Measurements from ENCODE around the gene C4BPB. TPM values are rescaled to one million over a fixed set of nuclear protein-coding genes. Genes with fewer than 3 reads are reported as not detected.
A peak's percentile ranks its signal among the peaks of the same experiment; 100 is the strongest.

The C4BPB gene
- total RNA-seq, 1 experiment from 2014 or later: not detected

DNA sequence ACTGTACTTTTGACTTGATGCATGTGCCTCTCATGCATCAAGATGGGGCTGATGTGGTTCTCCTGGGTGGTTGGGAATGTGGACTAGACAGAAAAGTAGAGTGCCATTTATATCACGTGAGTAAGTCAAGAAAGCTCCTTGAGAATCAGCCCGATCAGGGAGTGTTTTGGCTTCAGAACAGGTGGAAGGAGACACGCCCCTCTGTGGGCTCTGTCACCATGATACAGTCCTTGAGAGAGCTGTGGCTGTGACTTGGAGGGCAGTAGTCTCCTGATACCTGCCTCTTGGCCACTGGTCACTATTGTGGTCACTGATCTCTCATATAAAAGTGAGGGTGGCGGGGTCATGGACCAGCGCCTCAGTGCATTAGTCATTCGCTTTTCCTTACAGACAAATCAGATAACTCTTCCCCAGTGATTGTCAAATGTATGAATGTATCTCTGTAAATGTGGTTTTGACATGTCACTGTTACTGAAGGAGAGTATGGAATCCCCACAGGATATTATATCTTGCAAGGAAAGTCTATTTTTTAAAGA lies 8.9 kb upstream of the C4BPB start:
- ChIA-PET POLR2A (ENCODE audit: unreplicated experiment) (interaction anchor here (0.6 to 0.9 kb wide), 2 partner anchors 74 to 126 kb away, joined by 4 to 7 read pairs; no protein-coding TSS in a partner anchor), CTCF (no interaction called here)
- Histone ChIP-seq H3K9me3 (ENCODE audit: low read length) (no peaks in the 10 kb centered on the region), H3K36me3 (ENCODE audit: low read depth, low read length) (peaks cover 16% of the 10 kb centered on the region; the same call in 1 of the 2 replicates), H3K27me3 (ENCODE audit: low read length) (no peaks in the 10 kb centered on the region), H3K4me1 (ENCODE audit: insufficient read depth, low read length) (peaks cover 21% of the 10 kb centered on the region), H3K4me3 (ENCODE audit: low read length) (no peak overlapping the region), H2AFZ (ENCODE audit: low read length) (no peak overlapping the region), H3F3A (ENCODE audit: low read length, unreplicated experiment) (peaks cover under 1% of the 10 kb centered on the region), H3K9me2 (replicated peaks; ENCODE audit: low read length) (no peaks in the 10 kb centered on the region), H3K9ac (ENCODE audit: low read length) (no peak overlapping the region), H4K20me1 (ENCODE audit: low read length) (no peaks in the 10 kb centered on the region), H3K27ac (ENCODE audit: low read length) (peak overlapping the region; percentile 4; the same call in 1 of the 2 replicates), H3K4me2 (ENCODE audit: low read length) (no peak overlapping the region), H3K79me2 (ENCODE audit: low read length) (no peaks in the 10 kb centered on the region)
- intact Hi-C loops (cut with micrococcal nuclease): loop anchor here (2.0 to 5.0 kb wide), 3 partner anchors 59 to 352 kb away; partner anchors contain the start of gene IL20
- BruUV-seq (replicated peaks): no TSS peak
- peak; percentile 35 for ATAC-seq
- TF ChIP-seq, protein P1, sequence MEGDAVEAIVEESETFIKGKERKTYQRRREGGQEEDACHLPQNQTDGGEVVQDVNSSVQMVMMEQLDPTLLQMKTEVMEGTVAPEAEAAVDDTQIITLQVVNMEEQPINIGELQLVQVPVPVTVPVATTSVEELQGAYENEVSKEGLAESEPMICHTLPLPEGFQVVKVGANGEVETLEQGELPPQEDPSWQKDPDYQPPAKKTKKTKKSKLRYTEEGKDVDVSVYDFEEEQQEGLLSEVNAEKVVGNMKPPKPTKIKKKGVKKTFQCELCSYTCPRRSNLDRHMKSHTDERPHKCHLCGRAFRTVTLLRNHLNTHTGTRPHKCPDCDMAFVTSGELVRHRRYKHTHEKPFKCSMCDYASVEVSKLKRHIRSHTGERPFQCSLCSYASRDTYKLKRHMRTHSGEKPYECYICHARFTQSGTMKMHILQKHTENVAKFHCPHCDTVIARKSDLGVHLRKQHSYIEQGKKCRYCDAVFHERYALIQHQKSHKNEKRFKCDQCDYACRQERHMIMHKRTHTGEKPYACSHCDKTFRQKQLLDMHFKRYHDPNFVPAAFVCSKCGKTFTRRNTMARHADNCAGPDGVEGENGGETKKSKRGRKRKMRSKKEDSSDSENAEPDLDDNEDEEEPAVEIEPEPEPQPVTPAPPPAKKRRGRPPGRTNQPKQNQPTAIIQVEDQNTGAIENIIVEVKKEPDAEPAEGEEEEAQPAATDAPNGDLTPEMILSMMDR (conservative IDR thresholded peaks at IDR 0.05; ENCODE audit: low read depth, low read length): no peak
- TF ChIP-seq EZH2 (IDR thresholded peaks at IDR 0.05; ENCODE audit: low read length, unreplicated experiment): no peak
- TF ChIP-seq EZH2phosphoT487 (IDR thresholded peaks at IDR 0.05; ENCODE audit: borderline replicate concordance, low read length): no peak
- peak; percentile 50 for DNase-seq

GRCh38 chr1:207081088-207081487 lies 7.6 kb upstream of the C4BPB start:
- H3K4me1 ChIP-seq (ENCODE audit: insufficient read depth, low read length): peaks cover 21% of the 10 kb centered on the region
- TF ChIP-seq, protein P1 (conservative IDR thresholded peaks at IDR 0.05; ENCODE audit: low read depth, low read length): no peak
- no peak for TF ChIP-seq EZH2phosphoT487 (IDR thresholded peaks at IDR 0.05; ENCODE audit: borderline replicate concordance, low read length)
- TF ChIP-seq EZH2 (IDR thresholded peaks at IDR 0.05; ENCODE audit: low read length, unreplicated experiment): no peak
- H3K4me3 ChIP-seq (ENCODE audit: low read length): no peak overlapping the region
- H3K9me3 ChIP-seq (ENCODE audit: low read length): no peaks in the 10 kb centered on the region
- H3F3A ChIP-seq (ENCODE audit: low read length, unreplicated experiment): no peaks in the 10 kb centered on the region
- no peak overlapping the region for H3K4me2 ChIP-seq (ENCODE audit: low read length)
- intact Hi-C loops (cut with micrococcal nuclease): no loop called here
- POLR2A ChIA-PET (ENCODE audit: unreplicated experiment): no interaction called here
- H3K36me3 ChIP-seq (ENCODE audit: low read depth, low read length): peaks cover 7% of the 10 kb centered on the region; the same call in 1 of the 2 replicates
- no peaks in the 10 kb centered on the region for H3K9me2 ChIP-seq (replicated peaks; ENCODE audit: low read length)
- BruUV-seq (replicated peaks): no TSS peak
- ATAC-seq (no peak), DNase-seq (peak; percentile 37)
- H3K27me3 ChIP-seq (ENCODE audit: low read length): no peaks in the 10 kb centered on the region
- no peak overlapping the region for H3K9ac ChIP-seq (ENCODE audit: low read length)
- H3K79me2 ChIP-seq (ENCODE audit: low read length): no peaks in the 10 kb centered on the region
- CTCF ChIA-PET: no interaction called here
- H4K20me1 ChIP-seq (ENCODE audit: low read length): no peaks in the 10 kb centered on the region
- no peak overlapping the region for H3K27ac ChIP-seq (ENCODE audit: low read length)
- no peak overlapping the region for H2AFZ ChIP-seq (ENCODE audit: low read length)

DNA sequence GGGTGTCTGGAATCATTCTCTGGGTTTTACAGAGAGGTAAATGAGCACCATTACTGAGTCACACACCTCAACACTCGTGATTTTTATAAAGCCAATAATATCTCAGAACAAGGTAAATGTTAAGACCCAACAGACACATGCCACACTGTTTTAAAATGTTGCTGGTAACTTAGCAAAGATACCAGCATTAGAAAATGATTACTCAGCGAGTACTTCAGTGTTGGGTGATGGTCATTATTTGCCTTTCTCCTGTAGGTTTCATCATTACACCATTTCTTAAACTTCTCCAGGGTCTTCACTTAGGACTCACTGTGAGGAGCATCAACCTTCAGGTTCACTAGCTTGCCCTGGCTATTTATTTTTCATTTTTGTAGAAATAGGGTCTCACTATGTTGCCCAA lies 6.9 kb upstream of the C4BPB start:
- Histone ChIP-seq H3K27me3 (ENCODE audit: low read length) (no peaks in the 10 kb centered on the region), H4K20me1 (ENCODE audit: low read length) (no peaks in the 10 kb centered on the region), H3K79me2 (ENCODE audit: low read length) (no peaks in the 10 kb centered on the region), H3F3A (ENCODE audit: low read length, unreplicated experiment) (no peaks in the 10 kb centered on the region), H3K4me2 (ENCODE audit: low read length) (no peak overlapping the region), H3K9me3 (ENCODE audit: low read length) (no peaks in the 10 kb centered on the region), H3K36me3 (ENCODE audit: low read depth, low read length) (peaks cover 5% of the 10 kb centered on the region; the same call in 1 of the 2 replicates), H3K9me2 (replicated peaks; ENCODE audit: low read length) (no peaks in the 10 kb centered on the region), H3K27ac (ENCODE audit: low read length) (no peak overlapping the region), H3K4me3 (ENCODE audit: low read length) (no peak overlapping the region), H3K4me1 (ENCODE audit: insufficient read depth, low read length) (peaks cover 21% of the 10 kb centered on the region), H2AFZ (ENCODE audit: low read length) (no peak overlapping the region), H3K9ac (ENCODE audit: low read length) (no peak overlapping the region)
- no TSS peak for BruUV-seq (replicated peaks)
- DNase-seq (no peak), ATAC-seq (no peak)
- TF ChIP-seq EZH2phosphoT487 (IDR thresholded peaks at IDR 0.05; ENCODE audit: borderline replicate concordance, low read length): no peak
- TF ChIP-seq, protein P1 (conservative IDR thresholded peaks at IDR 0.05; ENCODE audit: low read depth, low read length): no peak
- no peak for TF ChIP-seq EZH2 (IDR thresholded peaks at IDR 0.05; ENCODE audit: low read length, unreplicated experiment)
- intact Hi-C loops (cut with micrococcal nuclease): no loop called here
- ChIA-PET CTCF (no interaction called here), POLR2A (ENCODE audit: unreplicated experiment) (no interaction called here)
